PC-9 (cell line): ENCODE results near the gene LMBR1.

Source experiments
- EZH2 ChIP-seq: fragments of 200-600 bp; sonication (generic); IDR thresholded peaks from 2 replicates; pipeline ENCODE4 v1.8.0; 2017; ENCODE audit warnings: antibody characterized with exemption, low read depth
- TF ChIP-seq, protein P1 (sequence below): fragments of 200-600 bp; sonication (generic); conservative IDR thresholded peaks from 2 replicates; pipeline ENCODE4 v1.6.1; 2017; ENCODE audit warnings: mixed run types, antibody characterized with exemption, mild to moderate bottlenecking, moderate library complexity

DNA sequence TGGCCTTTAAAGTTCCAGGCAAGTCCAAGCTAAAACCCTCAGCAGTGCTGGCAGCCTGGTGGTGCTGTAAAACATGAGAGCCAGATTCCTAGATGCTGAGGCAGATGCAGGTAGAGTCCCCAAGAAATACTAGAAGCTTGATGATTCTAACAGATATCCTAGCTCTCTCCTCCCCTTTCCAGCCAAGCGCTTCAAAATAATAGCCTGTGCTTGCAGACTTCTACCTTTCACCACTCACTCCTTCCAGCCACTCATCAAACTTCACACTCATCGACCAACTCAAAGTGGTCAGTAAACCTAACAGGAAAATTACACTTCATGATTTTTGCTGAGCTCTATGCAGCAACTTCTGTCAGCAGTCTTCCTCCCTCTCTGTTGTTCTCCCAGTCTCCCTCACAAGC, 50.2 kb downstream of the LMBR1 start:
- TF ChIP-seq, protein P1, sequence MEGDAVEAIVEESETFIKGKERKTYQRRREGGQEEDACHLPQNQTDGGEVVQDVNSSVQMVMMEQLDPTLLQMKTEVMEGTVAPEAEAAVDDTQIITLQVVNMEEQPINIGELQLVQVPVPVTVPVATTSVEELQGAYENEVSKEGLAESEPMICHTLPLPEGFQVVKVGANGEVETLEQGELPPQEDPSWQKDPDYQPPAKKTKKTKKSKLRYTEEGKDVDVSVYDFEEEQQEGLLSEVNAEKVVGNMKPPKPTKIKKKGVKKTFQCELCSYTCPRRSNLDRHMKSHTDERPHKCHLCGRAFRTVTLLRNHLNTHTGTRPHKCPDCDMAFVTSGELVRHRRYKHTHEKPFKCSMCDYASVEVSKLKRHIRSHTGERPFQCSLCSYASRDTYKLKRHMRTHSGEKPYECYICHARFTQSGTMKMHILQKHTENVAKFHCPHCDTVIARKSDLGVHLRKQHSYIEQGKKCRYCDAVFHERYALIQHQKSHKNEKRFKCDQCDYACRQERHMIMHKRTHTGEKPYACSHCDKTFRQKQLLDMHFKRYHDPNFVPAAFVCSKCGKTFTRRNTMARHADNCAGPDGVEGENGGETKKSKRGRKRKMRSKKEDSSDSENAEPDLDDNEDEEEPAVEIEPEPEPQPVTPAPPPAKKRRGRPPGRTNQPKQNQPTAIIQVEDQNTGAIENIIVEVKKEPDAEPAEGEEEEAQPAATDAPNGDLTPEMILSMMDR = no peak
- no peak for TF ChIP-seq EZH2
